ENCODE data around the gene C9.
"Not testable (repeated sequence)": the region's sequence is repeated elsewhere in the genome, so short reads cannot be mapped to it uniquely, and the experiment has no call there.

Gene C9

DNA sequence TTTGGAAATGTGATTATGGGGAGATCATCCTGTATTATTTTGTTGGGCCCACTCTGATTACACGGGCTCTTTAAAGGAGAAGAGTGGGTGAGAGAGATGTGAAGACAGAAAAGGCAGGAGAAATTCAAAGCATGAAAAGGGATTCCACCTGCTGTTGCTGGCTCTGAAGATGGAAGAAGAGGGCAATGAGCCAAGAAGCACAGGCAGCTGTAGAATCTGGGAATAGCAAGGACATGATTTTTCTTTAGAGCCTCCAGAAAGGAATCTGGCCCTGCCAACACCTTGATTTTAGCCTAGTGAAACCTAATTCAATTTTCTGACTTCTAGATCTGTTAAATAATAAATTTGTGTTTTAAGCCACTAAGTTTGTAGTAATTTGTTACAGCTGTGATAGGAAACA is 11.3 kb downstream of the C9 start:
- Histone ChIP-seq H3K36me3 (no peaks in the 10 kb centered on the region), H3K4me2 (no peak overlapping the region), H4K20me1 (no peaks in the 10 kb centered on the region), H3K9ac (no peak overlapping the region), H3K27me3 (no peaks in the 10 kb centered on the region), H3K9me3 (replicated peaks in 1 of 11) (peaks cover 24 to 38% (median 31%) of the 10 kb centered on the region in 11 experiments), H3K4me1 (peaks cover 0 to 4% (median 0%) of the 10 kb centered on the region in 10 experiments; a peak in 3 of 20 replicates), H3K4me3 (no peak overlapping the region), H3K27ac (no peak overlapping the region)
- no peak for TF ChIP-seq Cebpa-rat (IDR thresholded peaks at IDR 0.05)

DNA sequence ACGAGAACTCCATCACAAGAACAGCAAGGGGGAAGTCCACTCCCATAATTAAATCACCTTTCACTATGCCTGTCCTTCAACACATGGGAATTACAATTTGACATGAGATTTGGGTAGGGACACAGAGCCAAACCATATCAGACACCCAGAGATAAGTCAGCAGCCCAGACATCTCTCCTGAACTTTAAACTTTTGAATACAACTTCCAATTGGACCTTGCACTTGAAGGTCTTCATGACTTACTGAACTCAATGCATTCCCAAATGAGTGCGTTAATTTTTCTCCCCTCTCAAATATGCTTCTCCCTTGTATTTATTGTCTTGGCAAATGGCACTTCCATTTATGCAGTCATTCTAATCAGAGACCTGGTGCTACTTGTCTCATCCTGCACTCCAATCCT is 12.1 kb downstream of the C9 start:
- Histone ChIP-seq H3K27ac (no peak overlapping the region), H3K9ac (no peak overlapping the region), H3K4me1 (peaks cover 0 to 4% (median 0%) of the 10 kb centered on the region in 10 experiments; a peak in 3 of 20 replicates), H3K4me3 (no peak overlapping the region), H3K36me3 (no peaks in the 10 kb centered on the region), H3K9me3 (replicated peaks in 1 of 11) (peaks cover 24 to 38% (median 31%) of the 10 kb centered on the region in 11 experiments), H3K4me2 (no peak overlapping the region), H4K20me1 (no peaks in the 10 kb centered on the region), H3K27me3 (no peaks in the 10 kb centered on the region)
- TF ChIP-seq Cebpa-rat (IDR thresholded peaks at IDR 0.05), result no peak

DNA sequence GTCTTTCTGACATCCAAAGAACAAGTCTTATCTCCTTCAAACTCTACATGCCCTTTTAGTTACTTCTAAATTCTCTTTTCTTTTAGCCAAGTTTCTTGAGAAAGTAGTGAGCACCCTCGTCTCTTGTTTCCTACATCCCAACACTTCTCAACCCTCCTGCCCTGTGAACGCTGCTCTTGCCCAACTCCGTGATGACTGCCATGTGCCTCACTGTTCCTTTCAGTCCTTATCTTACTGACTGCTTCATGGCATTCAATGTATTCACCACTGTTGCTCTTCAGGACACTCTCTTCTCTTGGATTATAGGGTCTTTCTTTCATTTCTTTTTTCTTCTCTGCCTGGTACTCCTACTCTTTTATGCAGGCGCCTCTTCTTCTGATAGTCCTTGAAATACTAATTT is 14.8 kb downstream of the C9 start:
- Histone ChIP-seq H3K4me2 (no peak overlapping the region), H3K4me3 (no peak overlapping the region), H3K9ac (no peak overlapping the region), H3K9me3 (replicated peaks in 1 of 11) (peaks cover 24 to 38% (median 31%) of the 10 kb centered on the region in 11 experiments), H3K4me1 (peaks cover 0 to 4% (median 0%) of the 10 kb centered on the region in 10 experiments; a peak in 3 of 20 replicates), H3K27ac (no peak overlapping the region), H3K27me3 (no peaks in the 10 kb centered on the region), H3K36me3 (no peaks in the 10 kb centered on the region), H4K20me1 (no peaks in the 10 kb centered on the region)
- no peak for TF ChIP-seq Cebpa-rat (IDR thresholded peaks at IDR 0.05)

DNA sequence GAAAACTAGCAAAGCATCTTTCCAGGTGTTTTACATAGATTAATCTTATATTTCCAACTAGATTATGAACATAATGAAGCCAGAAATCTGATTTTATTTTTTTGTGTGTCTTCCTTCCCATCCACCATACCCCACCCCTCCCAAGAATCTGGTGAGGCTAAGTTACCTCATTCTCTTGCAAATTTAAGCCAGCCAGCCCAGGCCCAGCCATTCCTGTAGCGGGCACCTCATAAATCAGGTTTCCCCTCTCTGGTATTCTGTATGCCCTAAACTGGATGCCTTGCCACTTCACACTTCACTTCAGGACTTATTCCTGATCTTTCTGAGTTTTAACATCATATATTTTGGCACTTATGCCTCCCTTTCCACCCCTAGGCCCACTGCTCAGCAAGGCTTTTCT is 21.8 kb downstream of the C9 start:
- Histone ChIP-seq H3K9me3 (replicated peaks in 1 of 11) (no peaks in the 10 kb centered on the region), H3K4me3 (no peak overlapping the region), H3K4me1 (no peaks in the 10 kb centered on the region), H3K9ac (no peak overlapping the region), H3K4me2 (no peak overlapping the region), H3K36me3 (no peaks in the 10 kb centered on the region), H3K27me3 (no peaks in the 10 kb centered on the region), H3K27ac (no peak overlapping the region), H4K20me1 (no peaks in the 10 kb centered on the region)
- no peak for TF ChIP-seq Cebpa-rat (IDR thresholded peaks at IDR 0.05)

DNA sequence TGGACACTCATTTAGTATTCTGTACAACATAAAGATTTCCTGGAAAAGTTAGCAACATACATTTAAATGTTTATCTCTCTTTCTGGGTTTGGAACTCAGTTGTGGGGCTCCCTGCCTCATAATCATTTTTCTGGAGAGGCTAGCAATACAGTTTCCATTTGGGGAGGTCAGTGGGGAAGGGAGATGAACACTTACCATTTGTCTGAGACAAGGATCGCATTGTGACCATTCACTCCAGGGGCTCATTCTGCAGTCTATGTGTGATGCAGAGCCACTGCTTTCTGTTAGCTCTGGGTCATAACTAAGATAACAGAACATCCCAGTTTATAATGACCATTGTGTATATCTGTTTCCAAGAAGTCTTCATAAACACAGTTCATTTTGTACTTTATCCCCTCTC is 22.4 kb downstream of the C9 start:
- Histone ChIP-seq H4K20me1 (no peaks in the 10 kb centered on the region), H3K4me3 (no peak overlapping the region), H3K9me3 (replicated peaks in 1 of 11) (no peaks in the 10 kb centered on the region), H3K27me3 (no peaks in the 10 kb centered on the region), H3K9ac (no peak overlapping the region), H3K4me1 (no peaks in the 10 kb centered on the region), H3K4me2 (no peak overlapping the region), H3K27ac (no peak overlapping the region), H3K36me3 (no peaks in the 10 kb centered on the region)
- no peak for TF ChIP-seq Cebpa-rat (IDR thresholded peaks at IDR 0.05)

DNA sequence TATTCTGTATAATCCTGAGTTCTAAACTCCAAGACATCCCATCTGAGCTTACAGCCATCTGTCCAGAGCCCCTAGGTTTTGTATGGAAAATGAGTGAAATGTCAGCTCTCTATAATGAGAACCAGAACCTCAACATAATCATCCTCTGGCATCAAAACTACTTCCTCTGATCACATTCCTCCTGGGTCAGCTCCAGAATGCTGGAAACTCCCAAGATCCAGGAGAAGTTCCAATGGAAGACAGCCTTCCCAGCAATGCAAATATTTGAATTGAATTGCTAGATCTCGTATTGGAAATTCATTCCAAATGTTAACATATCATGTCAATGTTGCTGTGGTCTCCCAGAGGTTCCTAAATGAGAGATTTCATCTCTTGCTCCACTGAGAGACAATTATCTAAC is 23.8 kb downstream of the C9 start:
- H3K4me3 ChIP-seq, result no peak overlapping the region
- H3K27ac ChIP-seq, result no peak overlapping the region
- no peaks in the 10 kb centered on the region for H3K9me3 ChIP-seq (replicated peaks in 1 of 11)
- no peaks in the 10 kb centered on the region for H3K27me3 ChIP-seq
- H3K36me3 ChIP-seq, result no peaks in the 10 kb centered on the region
- no peak for TF ChIP-seq Cebpa-rat (IDR thresholded peaks at IDR 0.05)
- H4K20me1 ChIP-seq, result no peaks in the 10 kb centered on the region
- H3K4me1 ChIP-seq, result no peaks in the 10 kb centered on the region
- H3K9ac ChIP-seq, result no peak overlapping the region
- H3K4me2 ChIP-seq, result no peak overlapping the region

DNA sequence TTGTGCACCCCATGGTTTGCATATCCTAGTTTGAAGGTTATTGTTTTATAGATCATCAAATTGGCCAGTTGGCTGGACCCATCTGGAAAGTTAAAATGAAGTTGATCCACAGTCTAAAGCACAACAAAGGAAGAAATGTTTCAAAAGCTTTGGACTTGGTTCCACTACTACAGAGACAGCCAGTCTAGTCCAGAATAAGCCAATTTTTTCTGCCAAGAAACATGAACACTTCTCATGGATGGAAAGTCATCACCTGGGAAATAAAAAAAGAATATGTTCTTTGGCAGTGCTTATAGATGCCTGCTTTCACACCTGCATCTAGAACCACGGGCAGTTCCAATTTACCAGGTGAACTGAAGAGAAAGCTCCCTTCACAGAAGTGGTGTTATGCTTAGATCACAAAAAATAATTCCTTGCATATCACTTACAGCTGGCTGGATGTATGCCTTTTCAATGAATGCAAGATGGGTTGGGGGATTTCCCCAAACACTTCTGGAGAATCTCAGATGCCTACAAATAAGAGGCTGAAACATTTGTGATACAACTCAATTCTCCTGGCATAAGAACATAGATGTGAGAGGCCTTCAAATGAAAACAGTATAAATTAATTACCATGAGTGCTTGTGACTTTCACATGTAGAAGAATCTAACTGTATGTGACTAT is 26.9 kb downstream of the C9 start:
- Histone ChIP-seq H3K36me3 (no peaks in the 10 kb centered on the region), H3K9me3 (replicated peaks in 1 of 11) (peaks cover 0 to 17% (median 8%) of the 10 kb centered on the region in 11 experiments; a peak in 14 of 22 replicates), H4K20me1 (no peaks in the 10 kb centered on the region), H3K4me2 (no peak overlapping the region), H3K4me3 (no peak overlapping the region), H3K27ac (no peak overlapping the region), H3K4me1 (no peaks in the 10 kb centered on the region), H3K9ac (no peak overlapping the region), H3K27me3 (no peaks in the 10 kb centered on the region)
- TF ChIP-seq Cebpa-rat (IDR thresholded peaks at IDR 0.05), result no peak

DNA sequence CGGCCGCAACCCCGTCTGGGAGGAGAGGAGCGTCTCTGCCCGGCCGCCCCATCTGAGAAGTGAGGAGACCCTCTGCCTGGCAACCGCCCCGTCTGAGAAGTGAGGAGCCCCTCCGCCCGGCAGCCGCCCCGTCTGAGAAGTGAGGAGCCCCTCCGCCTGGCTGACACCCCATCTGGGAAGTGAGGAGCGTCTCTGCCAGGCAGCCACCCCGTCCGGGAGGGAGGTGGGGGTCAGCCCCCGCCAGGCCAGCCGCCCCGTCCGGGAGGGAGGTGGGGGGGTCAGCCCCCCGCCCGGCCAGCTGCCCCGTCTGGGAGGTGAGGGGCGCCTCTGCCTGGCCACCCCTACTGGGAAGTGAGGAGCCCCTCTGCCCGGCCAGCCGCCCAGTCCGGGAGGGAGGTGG is 30.0 kb downstream of the C9 start:
- not testable (repeated sequence) for H3K36me3 ChIP-seq, H3K9ac ChIP-seq, H3K27ac ChIP-seq

DNA sequence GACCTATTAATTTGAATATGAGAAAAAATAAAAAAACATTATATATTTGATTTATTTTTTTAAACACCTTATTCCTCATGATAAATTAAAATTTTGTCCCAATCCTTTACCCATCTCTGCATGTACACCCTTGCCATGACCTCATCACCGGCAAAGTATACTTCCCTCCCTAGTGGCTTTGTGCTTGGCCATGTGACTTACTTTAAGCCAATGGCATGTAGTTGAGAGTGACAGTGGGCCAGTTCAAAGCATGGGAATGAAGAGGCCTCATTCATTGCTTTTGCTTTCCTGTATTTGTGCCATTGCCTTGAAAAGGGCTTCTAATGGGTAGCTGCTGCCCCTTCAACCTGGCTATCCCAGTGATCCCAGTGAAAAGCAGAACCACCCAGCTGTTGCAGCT is 31.2 kb downstream of the C9 start:
- no peaks in the 10 kb centered on the region for H3K27me3 ChIP-seq
- no peaks in the 10 kb centered on the region for H4K20me1 ChIP-seq
- H3K9ac ChIP-seq, result no peak overlapping the region
- H3K4me2 ChIP-seq, result no peak overlapping the region
- no peak overlapping the region for H3K4me3 ChIP-seq
- no peaks in the 10 kb centered on the region for H3K36me3 ChIP-seq
- H3K4me1 ChIP-seq, result no peaks in the 10 kb centered on the region
- H3K9me3 ChIP-seq (replicated peaks in 1 of 11), result peaks cover 0 to 17% (median 8%) of the 10 kb centered on the region in 11 experiments; a peak in 14 of 22 replicates
- H3K27ac ChIP-seq, result no peak overlapping the region
- no peak for TF ChIP-seq Cebpa-rat (IDR thresholded peaks at IDR 0.05)

More for the DNA sequence above, 30.0 kb downstream of the C9 start:
- H3K4me1 ChIP-seq, H3K4me3 ChIP-seq, H4K20me1 ChIP-seq, H3K4me2 ChIP-seq, H3K27me3 ChIP-seq: not testable (repeated sequence)
- peaks cover 0 to 17% (median 8%) of the 10 kb centered on the region in 11 experiments; a peak in 14 of 22 replicates for H3K9me3 ChIP-seq (replicated peaks in 1 of 11)

DNA sequence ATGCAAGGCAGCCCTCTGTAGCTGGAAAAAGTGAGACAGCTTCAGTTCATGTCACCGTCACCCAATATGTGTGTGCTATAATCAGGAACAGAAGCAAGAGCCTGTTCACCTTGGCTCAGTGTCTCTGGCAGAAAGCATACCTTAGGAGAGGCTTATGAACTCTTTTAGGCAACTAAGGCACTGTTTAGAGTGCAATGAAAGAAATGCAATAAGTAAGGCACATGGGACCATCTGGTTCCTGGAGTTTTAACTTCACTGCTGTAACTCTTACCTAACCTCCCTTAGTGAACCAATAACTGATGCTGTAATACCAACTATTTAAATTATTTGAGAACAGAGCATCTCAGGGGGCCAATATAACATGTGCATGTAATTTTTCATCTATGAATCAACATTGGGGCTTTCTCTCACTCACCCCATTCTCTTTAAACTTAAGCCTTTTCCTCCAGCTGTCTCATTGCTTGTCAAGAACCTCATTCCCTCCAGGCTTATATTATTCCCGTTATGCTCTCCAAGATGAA is 32.4 kb downstream of the C9 start:
- Histone ChIP-seq H3K4me1 (no peaks in the 10 kb centered on the region), H3K4me3 (no peak overlapping the region), H3K27ac (no peak overlapping the region), H3K36me3 (no peaks in the 10 kb centered on the region), H3K9me3 (replicated peaks in 1 of 11) (peaks cover 0 to 17% (median 8%) of the 10 kb centered on the region in 11 experiments; a peak in 14 of 22 replicates), H3K4me2 (no peak overlapping the region), H4K20me1 (no peaks in the 10 kb centered on the region), H3K9ac (no peak overlapping the region), H3K27me3 (no peaks in the 10 kb centered on the region)
- no peak for TF ChIP-seq Cebpa-rat (IDR thresholded peaks at IDR 0.05)
